ENCODE results near the gene SSH2.
"Not testable (repeated sequence)": the region's sequence is repeated elsewhere in the genome, so short reads cannot be mapped to it uniquely, and the experiment has no call there.

Gene SSH2

DNA sequence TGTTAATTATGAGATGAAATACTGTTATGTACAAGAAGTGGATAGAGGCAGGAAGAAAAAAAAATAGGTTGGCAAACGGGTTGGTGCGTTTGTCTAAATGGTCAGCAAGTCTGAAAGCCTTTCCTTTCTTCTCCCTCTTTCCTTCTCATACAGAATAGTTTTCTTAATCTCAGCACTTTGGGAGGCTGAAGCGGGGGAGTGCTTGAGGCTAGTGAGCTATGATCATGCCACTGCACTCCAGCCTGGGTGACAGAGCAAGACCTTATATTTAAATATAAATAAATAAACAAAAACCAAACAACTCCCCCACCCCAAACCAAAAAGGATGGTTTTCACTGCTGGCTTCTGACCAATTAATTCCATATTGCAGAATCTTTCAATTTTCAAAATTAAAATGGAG is 232.7 kb downstream of the SSH2 start:
- DNase-seq = no peak

DNA sequence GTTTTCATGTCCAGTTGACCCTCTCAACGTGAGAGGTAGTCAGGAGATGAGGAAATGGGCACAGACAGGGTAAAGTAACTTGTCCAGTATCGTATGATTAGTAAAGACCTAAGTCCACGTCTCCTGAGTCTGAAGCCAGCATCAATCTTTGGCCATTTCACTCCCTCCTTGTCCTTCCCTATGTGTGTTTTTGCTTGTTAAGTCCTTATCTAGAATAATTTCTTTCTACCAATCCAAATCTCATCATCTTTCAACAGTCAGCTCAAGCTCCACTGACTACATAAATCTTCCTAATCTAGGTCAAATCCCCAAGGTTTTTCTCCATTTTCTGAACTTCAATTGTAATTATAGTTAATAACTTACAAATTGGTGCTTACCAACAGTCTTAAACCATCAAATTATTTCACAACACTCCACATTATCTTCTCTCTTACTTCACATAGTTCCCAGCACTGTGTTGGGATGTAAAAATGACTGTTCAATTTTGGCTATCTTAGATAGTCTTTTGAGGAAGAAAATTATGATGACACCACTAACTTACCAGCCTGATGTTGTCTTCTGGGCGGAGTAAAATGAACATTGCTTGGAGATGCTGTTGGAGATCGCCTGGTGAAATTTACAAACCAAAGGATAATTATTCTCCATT is 235.0 kb downstream of the SSH2 start:
- no peak for DNase-seq

DNA sequence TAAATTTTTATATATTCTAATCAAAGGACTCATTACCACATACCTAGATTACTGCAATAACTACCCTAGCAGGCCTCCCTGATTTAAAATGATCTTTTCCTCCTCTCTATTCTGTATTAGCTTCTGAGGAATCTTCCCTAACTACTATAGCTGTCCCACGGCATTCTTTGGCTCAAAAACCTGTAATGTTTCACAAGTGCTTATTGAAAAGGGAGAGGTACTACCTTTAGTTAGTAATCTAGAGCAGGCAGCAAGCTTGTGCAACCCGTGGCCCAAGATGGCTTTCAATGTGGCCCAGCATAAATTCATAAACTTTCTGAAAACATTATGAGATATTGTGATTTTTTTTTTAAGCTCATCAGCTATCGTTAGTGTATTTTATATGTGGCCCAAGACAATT is 236.3 kb downstream of the SSH2 start:
- no peak for DNase-seq

DNA sequence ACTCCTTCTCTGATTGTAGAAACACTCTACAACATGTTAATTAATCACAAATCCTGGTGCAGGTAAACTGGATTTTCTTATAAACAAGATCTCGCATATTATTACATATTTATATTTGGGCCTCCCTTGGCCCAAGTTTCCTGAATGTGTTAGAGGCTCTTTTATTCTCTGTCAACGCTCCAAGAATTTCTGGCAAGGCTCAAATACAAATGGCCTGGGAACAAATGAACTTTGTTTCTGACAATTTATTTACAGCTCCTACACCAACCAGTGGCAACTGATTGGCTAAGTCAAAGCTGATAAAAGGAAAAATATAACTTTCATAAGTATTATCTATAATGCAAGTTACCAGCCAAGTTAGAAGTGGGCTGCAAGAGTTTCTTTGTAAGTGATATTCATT is 242.4 kb downstream of the SSH2 start:
- no peak for DNase-seq

DNA sequence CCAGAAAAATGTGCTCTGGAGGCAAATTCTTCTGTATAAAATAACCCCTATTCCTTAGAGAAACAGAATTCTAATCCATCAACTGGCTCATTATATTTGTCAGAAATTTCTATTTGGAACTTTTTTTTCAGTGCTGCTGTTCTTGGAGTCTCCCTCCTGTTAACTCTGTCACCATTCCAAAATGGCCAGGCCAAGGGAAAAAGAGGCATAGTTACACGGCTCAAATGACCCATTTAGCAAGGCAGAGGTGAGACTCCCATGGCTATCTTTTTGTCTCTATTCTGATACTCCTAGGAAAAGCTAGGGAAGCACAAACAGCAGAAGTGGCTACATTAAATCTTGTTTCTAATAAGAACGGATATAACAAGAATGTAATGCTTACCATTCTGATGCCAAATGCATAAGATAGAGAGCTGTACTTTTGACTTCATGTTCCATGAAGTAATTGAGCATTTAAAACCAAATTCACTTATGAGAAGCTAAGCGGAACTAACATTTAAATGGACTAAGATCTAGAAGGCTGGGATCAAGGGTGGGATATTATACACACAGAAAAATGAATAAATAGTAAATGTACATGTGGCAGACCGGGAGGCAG is 242.9 kb downstream of the SSH2 start:
- DNase-seq = no peak

DNA sequence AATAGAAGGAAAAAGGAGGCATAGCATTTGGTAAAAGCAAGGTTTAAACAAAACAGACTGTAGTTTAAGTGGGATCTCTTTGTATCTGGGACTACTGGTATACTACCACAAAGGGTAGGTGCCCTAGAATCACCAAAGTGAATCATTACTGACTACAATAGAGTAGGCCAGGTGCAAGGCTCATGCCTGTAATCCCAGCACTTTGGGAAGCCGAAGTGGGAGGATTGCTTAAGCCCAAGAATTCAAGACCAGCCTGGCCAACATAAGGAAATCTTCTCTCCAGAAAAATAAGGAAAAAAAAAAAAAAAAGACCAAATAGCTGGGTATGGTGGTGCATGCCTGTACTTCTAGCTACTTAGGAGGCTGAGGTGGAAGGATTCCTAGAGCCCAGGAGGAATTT is 246.5 kb downstream of the SSH2 start:
- DNase-seq = no peak

DNA sequence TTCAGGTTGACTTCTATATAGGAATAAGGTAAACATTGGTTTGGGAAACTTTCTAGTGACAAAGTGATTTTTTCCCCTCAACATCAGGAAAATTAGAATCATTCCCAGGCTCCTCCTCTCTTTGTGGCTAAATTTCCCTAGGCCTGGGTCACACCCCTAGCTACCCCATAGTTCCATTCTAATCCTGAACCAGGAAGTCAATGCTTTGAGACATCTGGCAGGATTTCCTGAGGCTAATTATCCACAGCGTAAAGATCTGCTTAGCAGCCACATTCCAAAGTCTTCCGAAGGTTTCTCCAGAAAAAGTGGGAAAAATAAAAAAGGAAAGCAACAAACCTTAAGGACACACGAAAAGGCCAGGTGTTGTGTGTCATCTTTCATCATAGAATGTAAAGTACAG is 247.0 kb downstream of the SSH2 start:
- no peak for DNase-seq

DNA sequence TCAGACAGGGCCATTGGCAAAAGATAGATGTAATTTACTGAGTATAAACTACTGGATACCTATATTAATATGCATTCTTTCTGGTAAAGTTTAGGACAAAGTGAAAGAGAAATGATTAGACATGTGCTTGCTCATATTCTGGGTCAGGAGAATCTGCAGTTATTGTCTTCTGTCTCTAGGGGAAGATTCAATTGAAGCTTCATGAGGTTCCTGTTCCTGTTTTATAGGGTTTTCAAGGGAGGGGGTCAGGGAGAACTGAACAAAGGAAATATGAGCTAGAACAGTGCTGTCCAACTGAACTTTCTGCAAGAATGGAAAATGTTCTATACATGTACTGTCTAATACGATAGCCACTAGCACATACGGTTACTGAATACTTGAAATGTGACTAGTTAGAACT is 248.0 kb downstream of the SSH2 start:
- no peak for DNase-seq

DNA sequence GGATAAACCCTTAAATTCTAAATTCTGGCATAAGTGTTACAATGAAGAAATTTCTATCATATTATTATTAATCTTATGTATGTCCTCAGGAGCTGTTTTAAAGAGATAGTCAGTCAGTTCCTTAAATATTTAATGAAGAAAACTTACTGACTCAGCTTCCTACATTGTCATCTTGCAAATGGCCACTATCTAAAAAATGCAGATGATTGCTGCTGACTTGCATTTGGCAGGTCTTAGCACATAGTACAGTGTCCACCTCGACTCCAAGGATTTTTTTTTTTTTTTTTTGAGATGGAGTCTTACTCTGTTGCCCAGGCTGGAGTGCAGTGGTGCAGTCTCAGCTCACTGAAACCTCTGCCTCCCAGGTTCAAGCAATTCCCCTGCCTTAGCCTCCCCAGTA is 252.2 kb downstream of the SSH2 start:
- DNase-seq = no peak

DNA sequence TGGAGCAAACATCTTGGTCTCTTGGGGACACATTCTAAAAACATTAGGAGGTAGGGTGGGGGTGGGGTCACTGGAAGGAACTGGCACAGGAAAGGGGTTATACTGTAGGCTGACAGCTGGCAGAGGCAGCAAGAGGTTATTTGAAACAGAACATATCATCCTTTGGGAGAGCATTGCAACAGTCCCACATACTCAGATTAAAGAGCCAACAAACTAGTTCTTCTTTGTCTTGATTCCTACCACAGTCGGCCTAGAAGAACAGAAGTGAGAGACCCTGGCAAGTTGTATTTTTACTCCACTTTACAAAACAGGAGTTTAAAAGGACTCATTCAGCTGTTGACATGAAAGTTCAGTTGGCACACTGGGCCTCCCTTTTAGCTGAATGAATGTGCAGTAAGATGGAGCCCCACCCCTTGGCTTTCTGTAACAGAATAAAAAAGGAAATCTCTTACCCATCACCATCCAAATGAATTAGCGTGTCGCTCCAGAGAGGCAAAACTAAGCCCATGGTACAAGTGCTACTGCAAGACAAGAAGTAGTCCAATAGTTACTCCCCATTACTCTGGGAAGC is 252.7 kb downstream of the SSH2 start:
- DNase-seq = no peak

DNA sequence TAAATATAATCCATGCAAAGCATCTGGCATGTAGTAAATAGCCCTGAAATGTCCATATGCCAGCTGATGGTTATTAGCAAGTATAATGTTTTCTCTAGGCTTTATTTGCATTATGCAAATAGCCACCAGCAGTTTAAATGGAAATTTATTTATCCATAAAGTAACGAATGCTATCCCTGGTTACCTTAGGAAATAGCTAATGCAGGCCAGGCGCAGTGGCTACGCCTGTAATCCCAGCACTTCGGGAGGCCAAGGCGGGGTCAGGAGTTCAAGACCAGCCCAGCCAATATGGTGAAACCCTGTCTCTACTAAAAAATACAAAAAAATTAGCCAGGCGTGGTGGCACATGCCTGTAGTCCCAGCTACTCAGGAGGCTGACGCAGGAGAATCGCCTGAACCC is 254.1 kb downstream of the SSH2 start:
- DNase-seq = not testable (repeated sequence)

DNA sequence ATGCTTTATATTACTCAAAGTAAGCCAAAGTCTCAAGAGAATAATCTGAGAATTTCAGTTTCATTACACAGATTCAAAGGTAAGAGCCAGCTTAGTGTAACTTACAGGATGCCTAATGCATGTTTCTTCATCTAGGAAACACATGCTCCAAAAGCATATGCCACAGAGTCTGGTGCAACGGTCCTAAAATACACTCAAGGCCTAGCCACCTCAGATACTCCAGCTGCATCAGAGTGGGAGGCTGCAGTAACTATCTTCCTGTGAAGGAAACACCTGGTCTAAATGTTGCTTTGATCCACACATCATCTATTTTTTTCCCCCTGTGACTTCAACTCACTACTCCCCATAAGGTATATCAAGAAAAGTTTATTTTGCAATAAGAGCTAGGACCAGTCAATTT is 255.7 kb downstream of the SSH2 start:
- DNase-seq = no peak

DNA sequence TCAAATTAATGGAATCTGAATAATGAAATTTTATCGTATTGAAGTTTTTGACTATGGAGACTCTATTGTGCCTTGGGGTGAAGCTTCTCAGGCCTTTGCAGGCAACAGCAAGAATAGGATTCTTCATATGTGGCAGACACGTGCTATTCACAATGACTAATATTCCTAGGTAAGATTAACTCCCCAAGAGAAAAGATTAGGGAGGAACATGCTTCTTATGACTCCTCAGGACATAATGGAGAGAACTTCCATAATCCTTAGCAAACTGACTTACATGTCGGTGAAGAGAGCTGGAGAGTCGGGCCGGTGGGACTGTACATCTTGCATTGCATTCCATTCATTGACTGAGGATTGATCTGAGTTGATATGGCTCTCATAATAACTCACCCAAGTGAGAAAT is 258.4 kb downstream of the SSH2 start:
- no peak for DNase-seq

DNA sequence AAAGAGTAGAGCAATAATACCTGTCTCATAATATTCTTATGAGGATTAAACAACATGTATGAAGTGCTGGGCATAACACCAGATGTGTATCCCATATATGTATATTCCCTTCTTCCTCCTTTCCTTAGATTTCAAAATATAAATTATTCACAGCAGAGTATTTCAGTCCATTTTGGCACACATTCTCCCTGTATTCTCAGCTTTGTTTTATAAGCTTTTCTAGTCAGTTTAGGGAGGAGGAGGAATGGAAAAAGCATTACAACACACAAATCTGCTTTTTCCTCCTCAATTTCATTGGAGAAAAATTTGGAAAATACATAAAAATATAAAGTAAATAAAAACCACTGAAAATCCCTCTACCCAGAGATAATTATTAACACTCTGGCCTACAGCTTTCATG is 260.8 kb downstream of the SSH2 start:
- DNase-seq = no peak

DNA sequence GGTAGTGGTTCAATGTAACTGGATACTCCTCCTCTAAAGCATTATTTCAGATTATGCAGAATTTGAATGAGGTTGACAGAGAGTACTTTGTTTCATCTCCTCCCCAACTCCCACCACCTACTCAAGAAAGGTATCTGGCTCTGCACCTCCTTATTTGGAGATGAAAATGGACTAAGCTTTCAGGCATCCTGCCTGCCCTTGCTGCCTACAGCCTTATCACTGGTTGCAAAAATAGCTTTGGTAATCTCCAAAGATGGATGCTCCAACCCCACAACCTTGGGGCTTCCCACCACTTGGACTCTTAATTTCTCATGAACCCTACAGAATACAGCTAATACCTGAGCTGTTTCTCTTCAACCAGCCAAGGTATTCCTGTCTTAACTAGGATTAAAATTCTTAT is 262.1 kb downstream of the SSH2 start:
- DNase-seq = no peak

DNA sequence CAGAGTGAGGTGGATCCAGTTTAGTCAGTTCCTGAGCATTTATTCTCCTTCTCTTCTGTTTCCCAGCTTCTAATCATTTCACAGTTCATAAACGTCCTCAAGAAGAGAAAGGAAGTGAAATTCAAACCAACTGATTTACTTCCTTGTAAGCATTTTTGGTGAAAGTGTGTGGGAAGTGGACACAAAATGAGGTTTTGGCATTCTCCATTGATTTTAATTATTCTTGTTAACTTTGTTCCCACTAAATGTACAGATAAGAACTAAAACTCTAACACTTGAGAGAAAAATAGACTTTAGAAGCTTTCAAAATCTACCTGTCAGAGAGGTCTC is 264.6 kb downstream of the SSH2 start:
- DNase-seq = no peak

DNA sequence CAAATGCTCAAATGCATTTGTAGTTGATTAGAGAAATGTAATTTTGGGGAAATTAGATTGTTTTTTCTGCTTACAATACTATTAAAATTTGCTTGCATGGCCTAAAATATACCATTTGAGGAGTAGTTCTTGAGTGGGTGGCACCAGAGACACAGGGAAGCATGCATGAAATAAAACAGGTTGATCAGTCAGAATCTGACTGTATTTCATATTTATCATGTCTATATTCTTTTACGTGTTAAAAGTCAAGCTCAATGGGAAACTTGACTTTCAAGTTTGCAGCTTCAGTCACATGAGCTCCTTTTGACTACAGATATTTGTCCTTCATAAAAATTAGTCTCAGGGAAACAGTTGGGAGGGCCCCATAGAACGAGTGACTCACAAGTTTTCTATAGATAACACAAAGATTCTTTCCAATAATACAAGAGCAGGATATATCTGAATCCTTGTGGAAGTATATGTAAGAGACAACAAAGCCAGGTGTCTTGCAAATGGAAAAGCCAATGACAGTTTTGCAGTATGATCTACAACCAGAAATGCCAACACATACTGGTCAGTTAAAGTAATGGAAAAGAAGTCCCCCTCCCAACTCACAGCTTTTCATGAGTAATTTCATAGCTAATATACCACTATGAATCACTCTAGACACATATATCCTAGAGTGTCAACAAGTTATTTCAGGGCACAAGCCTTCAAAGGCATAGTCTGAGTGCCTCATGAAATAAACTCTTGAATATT is 265.1 kb downstream of the SSH2 start:
- no peak for DNase-seq

DNA sequence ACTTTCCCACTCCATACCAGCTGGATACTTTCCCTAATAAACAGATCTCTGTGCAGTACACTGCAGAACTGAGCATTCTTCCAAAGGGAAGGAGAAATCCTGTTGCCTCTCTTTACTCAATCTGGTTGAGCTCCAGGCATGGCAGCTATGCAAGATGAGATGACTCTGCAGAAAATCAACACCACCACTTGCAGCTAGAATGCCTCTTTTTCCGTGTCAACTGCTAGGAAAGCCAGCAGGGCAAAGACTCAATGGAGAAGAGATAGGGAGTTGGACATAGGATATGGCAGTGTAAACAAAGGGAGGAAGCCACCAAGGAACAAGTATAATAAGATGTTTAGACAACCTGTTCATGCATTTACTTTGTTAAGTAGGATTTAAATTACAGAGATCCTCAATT is 266.9 kb downstream of the SSH2 start:
- DNase-seq = peak; percentile 47

DNA sequence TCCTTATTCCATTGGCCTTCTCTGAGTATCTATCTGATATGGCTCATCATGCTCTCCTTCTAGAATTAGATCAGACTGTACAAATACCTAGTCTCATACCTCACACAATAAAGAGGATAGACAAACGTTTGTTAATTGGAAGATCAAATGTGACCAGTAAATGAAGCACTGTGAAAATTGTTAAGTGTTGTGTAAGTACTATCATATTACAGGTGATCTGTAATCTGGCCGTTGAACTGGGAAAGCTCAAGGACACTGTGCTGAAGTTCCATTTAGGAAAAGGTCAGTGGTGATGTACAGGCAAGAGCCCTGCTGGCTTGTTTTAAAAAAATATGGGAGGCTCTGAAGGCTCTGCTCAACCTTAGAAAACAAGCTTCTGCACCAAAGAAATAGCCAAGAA is 268.8 kb downstream of the SSH2 start:
- peak; percentile 25 for DNase-seq

DNA sequence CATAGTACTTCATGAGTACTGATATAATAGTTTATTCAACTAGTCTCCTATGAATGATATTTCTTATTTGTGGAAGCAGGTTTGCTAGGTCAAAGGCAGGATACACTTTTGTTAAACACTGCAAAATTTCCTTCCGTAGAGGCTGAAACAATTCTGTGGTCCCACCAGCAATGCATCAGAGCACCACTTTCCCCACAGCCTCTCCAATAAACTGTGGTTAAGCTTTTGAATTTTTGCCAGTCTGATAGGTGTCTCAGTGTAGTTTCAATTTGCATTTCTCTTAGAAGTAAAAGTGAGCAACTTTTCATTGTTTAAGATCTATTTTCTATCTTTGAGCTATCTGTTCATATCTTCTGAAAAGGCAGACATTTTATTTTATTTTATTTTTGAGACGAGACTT is 270.9 kb downstream of the SSH2 start:
- DNase-seq = no peak

DNA sequence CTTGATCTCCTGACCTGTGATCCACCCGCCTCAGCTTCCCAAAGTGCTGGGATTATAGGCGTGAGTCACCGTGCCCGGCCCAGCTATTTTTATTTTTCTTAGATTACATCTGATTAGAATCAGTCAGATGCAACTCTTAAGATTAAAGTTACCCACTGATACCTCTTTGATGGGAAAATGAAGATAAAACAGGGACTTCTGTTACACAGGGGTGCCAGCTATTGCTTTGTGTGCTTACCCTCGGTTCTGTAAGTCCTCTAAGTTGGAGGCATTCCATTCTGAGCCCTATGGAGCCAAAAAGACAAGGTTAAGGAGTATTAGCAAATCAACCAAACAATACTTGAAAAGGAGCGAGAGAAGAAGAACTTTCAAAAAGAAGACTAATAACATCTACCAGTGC is 274.7 kb downstream of the SSH2 start:
- no peak for DNase-seq

DNA sequence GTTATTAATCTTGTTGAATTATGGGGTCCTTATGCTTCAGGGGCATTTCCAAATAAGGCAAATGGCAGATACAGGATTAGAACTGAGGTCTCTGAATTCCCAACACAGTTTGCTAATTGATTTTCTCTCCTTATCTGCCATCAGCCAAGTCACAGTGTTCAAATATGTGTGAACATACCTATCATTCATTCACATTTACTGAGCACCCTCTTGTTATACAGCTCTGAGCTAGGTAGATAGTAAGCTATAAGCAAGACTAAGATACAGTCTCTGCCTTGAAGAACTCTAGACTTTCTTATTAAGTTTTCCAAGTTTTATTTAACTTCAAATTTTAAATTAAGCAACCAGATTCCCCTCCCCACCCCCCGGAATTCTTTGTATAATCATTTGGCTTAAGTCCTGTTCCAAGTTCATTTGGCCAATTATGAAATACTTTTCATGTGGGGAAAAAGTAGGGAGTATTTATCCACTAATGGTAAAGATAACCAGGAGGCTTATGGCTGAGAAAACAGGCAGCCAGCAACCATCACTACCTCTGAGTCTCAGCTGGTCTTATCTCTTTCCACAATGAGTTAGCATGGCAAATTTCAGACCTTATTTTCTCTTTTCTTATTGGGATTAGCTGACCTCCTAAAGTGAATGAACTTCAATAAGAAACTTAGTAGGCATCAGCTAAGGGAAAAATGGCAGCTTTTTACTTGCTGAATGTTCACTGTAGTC is 275.9 kb downstream of the SSH2 start:
- no peak for DNase-seq

DNA sequence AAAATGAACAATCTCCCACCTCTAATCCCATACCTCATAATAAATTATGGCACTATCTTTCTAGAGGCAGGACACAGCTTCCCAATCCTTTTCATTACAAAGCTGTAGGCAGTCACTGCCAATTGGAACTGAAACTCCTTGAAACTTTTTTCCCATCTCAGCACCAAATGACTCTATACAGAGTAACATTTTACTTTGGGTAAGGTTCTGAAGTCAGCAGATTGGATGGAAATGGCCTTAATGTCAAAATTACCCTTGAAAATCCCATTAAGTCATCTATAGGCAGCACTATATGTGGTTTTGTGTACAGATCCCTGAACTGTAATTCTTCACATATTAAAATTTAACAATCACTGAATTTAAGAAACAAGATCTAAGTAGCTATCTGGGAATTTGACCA is 277.1 kb downstream of the SSH2 start:
- no peak for DNase-seq

DNA sequence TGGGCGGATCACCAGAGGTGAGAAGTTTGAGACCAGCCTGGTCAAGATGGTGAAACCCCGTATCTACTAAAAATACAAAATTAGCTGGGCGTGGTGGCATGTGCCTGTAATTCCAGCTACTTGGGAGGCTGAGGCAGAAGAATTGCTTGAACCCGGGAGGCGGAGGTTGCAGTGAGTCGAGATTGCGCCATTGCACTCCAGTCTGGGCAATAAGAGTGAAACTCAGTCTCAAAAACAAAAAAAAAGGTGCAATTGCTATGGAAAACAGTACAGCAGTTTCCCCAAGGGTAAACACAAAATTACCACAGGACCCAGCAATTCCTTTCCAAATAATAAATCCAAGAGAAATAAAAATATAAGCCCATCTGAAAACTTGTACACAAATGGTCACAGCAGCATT is 278.1 kb downstream of the SSH2 start:
- DNase-seq = not testable (repeated sequence)
